GM20000 (cell line): ENCODE data around the gene FAM193A.

Source experiments
- DNase-seq: peaks from one replicate; pipeline ENCODE4 v3.0.0; 2012; ENCODE audit warnings: low spot score
- TF ChIP-seq, protein P1 (sequence below): IDR thresholded peaks from 2 replicates; pipeline ENCODE4 v1.5.1; 2012; ENCODE audit warnings: mild to moderate bottlenecking, control low read depth; ENCODE audit errors: extremely low read depth, missing control alignments

FAM193A gene

DNA sequence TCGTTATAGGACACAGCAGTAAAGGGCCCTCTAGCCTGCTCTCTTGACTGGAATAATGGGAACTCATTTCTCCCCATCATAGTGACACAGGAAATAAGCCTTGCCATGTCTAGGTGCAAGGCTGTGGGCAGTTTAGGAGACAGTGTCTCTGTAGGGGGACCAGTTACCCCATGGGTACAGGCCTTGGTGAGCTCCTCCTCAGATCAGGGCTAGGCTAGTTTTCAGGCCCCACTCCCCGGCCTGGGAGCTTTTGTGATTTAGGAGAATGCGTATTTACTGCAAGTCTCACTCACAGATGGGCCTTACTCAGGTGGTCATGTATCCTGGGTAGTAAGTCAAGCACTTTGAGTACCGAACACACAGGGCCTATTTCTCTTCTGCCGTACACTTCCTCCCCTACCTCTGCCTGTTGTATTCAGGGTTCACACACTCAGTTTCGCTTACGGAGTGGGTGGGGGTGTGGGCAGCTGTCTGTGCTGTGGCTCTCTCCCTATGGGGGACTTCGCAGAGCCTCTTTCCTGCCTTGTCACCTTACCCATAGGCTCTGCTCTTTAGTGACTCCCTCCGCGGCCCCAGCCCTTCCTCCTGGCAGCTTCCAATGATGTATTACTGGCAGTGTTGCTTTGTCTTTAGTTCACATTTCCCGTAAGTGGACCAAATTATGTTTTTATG is 34.2 kb downstream of the FAM193A start:
- TF ChIP-seq, protein P1, sequence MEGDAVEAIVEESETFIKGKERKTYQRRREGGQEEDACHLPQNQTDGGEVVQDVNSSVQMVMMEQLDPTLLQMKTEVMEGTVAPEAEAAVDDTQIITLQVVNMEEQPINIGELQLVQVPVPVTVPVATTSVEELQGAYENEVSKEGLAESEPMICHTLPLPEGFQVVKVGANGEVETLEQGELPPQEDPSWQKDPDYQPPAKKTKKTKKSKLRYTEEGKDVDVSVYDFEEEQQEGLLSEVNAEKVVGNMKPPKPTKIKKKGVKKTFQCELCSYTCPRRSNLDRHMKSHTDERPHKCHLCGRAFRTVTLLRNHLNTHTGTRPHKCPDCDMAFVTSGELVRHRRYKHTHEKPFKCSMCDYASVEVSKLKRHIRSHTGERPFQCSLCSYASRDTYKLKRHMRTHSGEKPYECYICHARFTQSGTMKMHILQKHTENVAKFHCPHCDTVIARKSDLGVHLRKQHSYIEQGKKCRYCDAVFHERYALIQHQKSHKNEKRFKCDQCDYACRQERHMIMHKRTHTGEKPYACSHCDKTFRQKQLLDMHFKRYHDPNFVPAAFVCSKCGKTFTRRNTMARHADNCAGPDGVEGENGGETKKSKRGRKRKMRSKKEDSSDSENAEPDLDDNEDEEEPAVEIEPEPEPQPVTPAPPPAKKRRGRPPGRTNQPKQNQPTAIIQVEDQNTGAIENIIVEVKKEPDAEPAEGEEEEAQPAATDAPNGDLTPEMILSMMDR: no peak
- peak; percentile 75 for DNase-seq

GRCh38 chr4:2572076-2572475 is 35.6 kb downstream of the FAM193A start:
- DNase-seq: no peak
- TF ChIP-seq, protein P1: no peak

- TF ChIP-seq, protein P1: no peak
- DNase-seq: no peak
Measured at GRCh38 chr4:2572866-2573265, 36.4 kb downstream of the FAM193A start.

DNA sequence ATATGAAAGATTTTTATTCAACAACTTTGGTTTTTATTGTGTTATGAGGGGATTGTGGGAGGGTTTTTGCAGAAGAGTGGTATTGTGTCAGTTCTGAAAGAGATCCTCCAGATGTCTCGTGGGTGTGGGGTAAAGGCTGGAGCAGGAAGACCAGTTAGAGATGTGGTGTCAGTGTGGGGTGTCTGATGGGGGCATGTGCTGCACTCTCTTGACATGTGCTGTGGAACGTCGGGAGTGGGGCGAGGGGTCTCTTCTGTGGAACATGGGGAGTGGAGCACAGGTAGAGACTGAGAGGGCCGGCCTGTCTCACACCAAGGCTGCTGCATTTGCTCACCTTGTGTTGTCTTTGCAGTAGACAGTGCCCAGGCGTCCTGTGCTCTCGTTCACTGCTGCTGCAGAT is 37.6 kb downstream of the FAM193A start:
- TF ChIP-seq, protein P1: no peak
- no peak for DNase-seq

DNA sequence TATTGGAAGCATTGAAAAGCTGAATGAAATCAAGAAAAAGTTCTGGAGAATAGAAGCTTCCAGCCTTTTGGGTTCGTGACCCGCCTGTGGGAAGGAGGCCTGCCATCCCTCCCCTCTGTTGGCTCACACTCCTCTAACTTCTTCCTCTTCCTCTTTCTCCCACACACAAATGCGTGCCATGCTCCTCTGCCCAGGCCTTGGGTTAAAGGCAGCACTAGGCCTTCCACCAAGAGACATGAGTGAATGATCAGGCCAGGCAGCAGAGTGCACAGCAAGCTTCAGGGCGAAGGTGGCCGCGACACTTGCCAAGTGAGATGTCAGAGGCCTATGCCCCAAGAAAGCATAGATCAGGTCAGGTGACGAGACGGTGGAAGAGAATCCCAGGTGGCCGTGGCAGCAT is 38.4 kb downstream of the FAM193A start:
- TF ChIP-seq, protein P1: no peak

GRCh38 chr4:2576290-2576689 is 39.8 kb downstream of the FAM193A start:
- no peak for DNase-seq
- TF ChIP-seq, protein P1: no peak

More for the DNA sequence above, 38.4 kb downstream of the FAM193A start:
- no peak for DNase-seq

DNA sequence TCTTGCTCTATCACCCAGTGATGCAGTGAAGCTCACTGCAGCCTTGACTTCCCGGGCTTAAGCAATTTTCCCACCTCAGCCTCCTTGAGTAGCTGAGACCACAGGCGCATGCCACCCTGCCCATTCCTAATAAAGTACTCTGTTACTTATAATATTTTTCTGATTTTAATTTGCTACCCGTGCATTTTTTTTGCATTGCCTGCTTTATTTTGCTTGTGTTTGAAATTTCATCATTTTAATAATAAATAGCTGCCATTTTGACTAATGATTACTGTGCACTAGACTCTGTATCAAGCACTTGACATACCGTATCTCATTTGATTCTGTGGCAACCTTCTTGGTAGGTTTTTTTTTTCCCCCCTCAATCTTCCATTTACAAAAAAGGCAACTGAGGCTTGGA is 41.7 kb downstream of the FAM193A start:
- TF ChIP-seq, protein P1: no peak
- no peak for DNase-seq
